Fibroblast of villous mesenchyme (primary cell): ENCODE data around the gene ARMH1. TPM values are rescaled to one million over a fixed set of nuclear protein-coding genes. Genes with fewer than 3 reads are reported as not detected.

Experiments used
- DNase-seq: peaks from one replicate; pipeline ENCODE4 v3.0.0-alpha.2; 2010; ENCODE audit warnings: low read depth
- H3K4me3 ChIP-seq: 2 replicates; pipeline ENCODE4 v1.5.1; 2011; ENCODE audit warnings: low read depth, mild to moderate bottlenecking, low read length
- CTCF ChIP-seq: IDR thresholded peaks from 2 replicates; pipeline ENCODE4 v1.5.1; 2012; ENCODE audit warnings: low read depth, mild to moderate bottlenecking, low read length; ENCODE audit not compliant: insufficient read depth
- total RNA-seq: library from RNA; depleted of rRNA; stranded (reverse); fragments of >200 nt; gene quantifications from 2 replicates; pipeline ENCODE4 v1.2.3, GENCODE V29; 2012

The ARMH1 gene
- 0.32 and 0.43 TPM in 2 replicates for total RNA-seq

GRCh38 chr1:44674113-44675000, at the start of gene ARMH1, which contains the start of gene TMEM53:
Gene ARMH1 (plus strand): TSS chr1:44674714. CDS start chr1:44689698, 14,984 bp downstream.
Gene TMEM53 (minus strand): TSS chr1:44674481. CDS start chr1:44674391, 90 bp downstream.
- TF ChIP-seq CTCF: no peak
- DNase-seq: peak; percentile 99
- H3K4me3 ChIP-seq: peak within 1 kb of the TSS; percentile 87

- TF ChIP-seq CTCF: no peak
- DNase-seq: no peak
- H3K4me3 ChIP-seq: no peak overlapping the region
Measured at GRCh38 chr1:44625348-44625747, 49.2 kb upstream of the ARMH1 start.

GRCh38 chr1:44628962-44629756, 45.4 kb upstream of the ARMH1 start:
- peak; percentile 59 for DNase-seq
- no peak for TF ChIP-seq CTCF
- H3K4me3 ChIP-seq: no peak overlapping the region

GRCh38 chr1:44630116-44630515, 44.4 kb upstream of the ARMH1 start:
- peak; percentile 5 for DNase-seq
- no peak for TF ChIP-seq CTCF
- H3K4me3 ChIP-seq: no peak overlapping the region

GRCh38 chr1:44631333-44631646, 43.2 kb upstream of the ARMH1 start:
- no peak for TF ChIP-seq CTCF
- DNase-seq: no peak

GRCh38 chr1:44631647-44632539, 42.6 kb upstream of the ARMH1 start:
- peak; percentile 85 for DNase-seq
- H3K4me3 ChIP-seq: peak overlapping the region; percentile 73
- TF ChIP-seq CTCF: no peak

More at GRCh38 chr1:44631333-44631646, 43.2 kb upstream of the ARMH1 start:
- H3K4me3 ChIP-seq: peak overlapping the region; percentile 73
